T-helper 9 cell (primary cell): ENCODE measurements around the gene FAM53A.

Source experiments
- DNase-seq: peaks from one replicate; pipeline ENCODE4 v3.0.0-alpha.2; 2020

The FAM53A gene

DNA sequence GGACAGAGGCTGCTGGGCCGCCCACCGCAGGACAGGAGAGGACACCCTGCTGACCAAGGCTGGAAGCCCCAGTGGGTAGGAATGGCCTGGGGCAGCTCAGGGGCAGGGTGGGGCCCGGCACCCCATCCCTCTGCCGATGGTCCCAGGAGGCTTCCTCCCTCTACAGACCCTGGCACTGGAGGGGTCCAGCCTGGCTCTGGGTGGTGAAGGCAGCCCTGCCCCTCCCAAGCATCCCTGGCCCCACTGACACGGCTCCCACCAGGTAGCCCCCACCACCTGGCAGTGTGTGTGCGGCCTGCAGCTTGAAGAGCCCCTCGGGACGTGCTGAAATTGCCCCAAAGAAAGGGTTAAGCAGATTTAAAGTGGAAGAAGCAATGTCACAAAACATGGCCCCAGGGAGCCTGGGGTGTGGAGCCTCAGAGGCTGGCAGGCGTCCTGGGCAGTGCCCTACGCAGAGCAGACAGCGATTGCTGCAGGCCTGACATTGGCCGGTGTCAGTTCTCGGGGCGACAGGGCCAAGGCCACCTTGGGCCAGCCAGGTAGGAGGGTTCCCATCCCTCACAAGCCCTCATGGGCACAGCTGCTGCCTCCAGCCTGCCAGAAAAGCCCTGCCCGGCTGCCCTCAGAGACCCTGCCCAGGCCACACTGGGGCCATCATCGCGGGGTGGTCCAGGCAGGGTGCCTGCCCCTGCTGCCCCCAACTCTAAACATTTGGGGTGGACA lies 80.5 kb downstream of the FAM53A start:
- no peak for DNase-seq

DNA sequence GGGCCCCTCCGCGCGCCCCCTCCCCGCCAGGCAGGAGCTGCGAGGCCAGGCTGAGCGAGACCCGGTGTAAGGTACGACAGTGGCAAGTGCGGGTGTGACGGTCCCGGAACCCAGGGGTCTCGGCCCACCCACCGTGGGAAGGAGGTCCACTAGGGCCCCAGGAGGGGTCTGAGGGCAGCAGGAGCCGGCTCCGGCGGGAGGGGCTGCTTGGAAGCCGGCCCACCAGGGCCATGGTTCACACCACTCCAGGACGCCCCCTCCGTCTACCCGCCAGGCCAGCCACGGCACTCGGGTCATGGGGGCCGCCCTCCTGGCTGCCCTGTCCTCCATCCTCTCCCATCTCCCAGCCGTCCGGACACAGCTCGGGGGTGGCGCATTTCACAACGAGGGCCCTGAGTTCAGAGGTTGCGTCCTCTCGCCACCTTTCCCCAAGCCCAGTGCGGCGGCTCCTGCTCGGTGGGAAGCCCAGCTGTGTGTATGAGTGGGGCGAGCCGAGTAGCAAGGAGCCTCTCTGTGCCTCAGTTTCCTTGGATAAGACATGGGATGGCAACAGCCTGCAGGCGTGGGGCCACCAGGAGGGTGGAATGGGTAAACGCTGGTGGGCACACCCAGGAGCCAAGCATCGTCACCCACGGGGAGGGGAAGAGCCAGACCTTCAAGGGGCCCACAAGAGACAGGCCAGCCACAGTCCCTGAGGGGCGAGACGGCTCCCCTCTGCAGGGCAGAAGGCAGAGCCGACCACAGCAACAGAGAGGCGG lies 81.3 kb downstream of the FAM53A start:
- no peak for DNase-seq

DNA sequence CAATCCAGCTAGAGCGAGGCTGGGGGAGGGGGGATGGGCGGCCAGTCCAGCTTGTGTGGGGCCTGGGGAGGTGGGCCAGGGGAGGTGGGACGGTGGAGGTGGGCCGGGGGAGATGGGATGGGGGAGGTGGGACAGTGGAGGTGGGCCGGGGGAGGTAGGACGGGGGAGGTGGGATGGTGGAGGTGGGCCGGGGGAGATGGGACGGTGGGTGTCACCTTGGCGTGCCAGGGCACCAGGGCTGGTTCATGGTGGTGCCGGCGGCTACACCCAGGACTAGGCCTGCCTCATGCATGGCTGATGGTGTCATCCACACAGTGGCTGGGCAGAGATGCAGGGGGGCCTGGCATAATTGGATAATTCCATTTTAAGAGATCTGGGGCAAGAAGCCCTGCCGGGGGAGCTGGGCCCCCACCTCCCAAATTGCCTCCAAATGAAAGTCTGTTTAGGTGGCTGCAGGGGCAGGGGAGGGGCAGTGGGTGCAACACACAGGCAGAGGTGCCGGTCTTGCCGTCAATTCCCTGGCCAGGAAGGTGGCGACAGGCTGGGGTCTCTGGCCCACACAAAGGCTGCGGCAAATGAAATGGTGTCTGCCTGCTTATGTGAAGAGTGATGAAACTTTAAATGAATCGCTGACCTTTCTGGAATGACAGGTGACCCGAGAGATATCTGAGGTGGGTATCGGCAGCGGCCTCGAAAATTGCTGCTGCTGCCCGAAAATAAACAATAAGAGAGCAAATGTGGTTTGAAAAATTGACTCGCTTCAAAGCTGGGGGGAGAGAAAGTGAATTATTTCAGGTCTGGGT lies 82.1 kb downstream of the FAM53A start:
- DNase-seq = no peak

DNA sequence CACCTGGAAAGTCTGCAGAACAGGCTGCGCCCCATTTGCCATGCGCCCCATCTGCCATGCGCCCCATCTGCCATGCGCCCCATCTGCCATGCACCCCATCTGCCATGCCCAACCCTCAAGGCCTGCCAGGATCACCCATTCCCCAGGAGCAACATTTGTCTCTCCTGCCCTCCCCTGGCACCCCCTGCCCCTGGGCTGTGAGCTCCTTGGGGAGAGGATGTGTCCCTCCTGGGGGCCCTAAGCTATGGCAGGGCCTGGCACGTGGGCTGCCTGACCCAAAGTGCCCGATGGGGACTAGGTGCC lies 82.6 kb downstream of the FAM53A start:
- no peak for DNase-seq

DNA sequence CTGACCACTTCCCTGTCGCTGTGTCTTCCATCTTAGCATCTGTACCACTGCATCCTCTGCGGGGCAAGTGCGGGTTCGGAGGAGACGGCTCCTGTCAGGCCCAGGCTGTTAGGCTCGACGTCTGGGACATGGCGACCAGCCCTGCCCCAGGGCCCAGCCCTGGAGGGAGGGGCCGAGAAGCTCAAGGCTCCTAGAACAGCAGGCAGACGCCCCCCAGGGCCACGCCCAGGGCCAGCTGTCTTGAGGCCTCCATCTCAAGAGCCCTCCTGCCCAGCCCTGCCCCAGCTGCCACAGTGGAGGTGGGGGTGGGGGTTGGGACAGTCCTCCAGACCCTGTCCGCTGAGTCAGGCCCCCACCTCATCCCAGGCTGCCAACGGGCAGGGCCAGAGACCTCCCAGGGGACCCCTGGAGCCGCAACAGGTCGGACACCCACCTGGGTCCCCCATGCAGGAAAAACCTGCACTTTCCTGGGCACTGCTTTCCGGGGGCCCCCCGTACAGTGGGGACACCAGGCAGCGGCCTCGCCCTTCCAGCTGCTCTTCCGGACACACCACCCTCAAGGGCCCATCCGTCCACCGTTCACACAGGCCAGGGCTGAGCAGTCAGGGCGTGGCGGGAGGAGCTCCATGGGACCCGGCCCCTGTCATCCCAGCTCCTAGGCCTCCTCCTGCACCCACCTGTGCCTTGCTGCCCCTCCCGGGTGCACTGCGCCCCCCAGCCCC lies 83.1 kb downstream of the FAM53A start:
- no peak for DNase-seq

DNA sequence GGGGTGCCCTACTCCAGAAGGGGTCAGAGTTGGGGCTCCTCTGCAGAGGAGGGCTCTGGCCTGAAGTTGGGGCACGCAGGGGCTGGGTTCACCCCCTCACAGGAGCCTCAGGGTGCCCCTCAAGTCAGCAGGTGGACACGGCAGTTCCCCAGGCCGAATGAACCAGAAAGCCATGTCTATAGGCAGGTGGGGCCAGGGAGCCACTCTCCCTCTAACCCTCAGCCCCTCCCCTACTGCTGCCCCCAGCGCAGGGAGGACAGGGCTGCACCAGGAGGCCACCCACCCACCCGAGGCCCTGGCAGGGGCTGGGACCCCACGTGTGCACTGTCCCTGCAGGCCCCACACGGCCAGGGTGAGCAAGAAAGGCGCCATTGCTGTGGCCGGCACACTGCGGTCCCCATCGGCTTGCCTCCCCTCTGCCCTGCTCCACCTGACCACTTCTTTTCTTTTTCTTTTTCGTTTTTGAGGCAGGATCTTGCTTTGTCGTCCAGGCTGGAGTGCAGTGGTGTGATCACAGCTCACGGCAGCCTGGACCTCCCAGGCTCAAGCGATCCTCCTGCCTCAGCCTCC lies 83.8 kb downstream of the FAM53A start:
- DNase-seq = no peak

DNA sequence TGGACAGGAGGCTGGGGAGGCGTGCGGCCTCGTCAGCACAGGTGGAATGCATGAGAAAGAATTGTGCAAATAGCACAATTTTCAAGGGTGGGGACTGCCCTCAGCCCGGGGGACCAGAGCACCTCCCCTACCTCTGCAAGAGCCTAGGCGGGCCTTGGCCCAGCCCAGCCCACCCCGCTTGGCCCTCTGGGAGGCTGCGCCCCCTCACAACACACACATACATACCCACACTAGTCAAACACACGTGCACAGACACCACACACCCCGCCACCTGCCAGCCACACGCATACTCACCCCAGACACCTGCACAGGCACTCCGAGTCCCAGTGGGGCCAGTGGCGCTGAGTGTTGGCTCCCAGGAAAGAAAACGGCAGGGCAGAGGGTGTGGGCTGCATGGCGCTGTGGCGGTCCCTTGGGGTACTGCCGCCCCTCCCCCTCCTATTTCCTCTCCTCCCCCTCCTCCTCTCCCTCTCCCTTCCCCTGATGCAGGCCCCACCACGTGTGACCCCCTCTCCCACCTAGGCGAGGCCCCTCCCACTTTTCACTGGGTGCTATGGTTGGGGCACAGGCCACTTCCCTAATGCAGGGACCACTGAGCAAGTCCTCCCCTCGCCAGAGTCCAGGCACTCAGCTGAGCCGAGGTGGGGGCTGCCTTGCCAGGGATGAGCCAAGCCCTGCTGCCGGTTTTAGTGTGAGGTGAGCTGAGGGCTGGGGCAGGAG lies 84.5 kb downstream of the FAM53A start:
- no peak for DNase-seq

DNA sequence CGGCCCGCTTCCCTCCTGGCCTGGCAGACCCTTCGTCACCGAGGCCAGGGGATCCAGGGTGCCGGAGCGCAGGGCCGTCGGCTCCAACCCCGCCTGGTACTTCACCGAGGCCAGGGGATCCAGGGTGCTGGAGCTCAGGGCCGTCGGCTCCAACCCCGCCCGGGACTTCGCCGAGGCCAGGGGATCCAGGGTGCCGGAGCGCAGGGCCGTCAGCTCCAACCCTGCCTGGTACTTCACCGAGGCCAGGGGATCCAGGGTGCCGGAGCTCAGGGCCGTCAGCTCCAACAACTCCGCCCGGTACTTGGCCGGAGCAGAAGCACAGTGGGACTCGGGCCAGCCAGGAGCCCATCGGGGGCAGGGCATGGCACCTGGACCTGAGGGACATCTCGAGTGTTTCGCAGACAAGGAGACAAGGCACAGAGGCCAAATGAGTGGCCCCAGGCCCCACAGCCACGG lies 85.1 kb downstream of the FAM53A start:
- no peak for DNase-seq

DNA sequence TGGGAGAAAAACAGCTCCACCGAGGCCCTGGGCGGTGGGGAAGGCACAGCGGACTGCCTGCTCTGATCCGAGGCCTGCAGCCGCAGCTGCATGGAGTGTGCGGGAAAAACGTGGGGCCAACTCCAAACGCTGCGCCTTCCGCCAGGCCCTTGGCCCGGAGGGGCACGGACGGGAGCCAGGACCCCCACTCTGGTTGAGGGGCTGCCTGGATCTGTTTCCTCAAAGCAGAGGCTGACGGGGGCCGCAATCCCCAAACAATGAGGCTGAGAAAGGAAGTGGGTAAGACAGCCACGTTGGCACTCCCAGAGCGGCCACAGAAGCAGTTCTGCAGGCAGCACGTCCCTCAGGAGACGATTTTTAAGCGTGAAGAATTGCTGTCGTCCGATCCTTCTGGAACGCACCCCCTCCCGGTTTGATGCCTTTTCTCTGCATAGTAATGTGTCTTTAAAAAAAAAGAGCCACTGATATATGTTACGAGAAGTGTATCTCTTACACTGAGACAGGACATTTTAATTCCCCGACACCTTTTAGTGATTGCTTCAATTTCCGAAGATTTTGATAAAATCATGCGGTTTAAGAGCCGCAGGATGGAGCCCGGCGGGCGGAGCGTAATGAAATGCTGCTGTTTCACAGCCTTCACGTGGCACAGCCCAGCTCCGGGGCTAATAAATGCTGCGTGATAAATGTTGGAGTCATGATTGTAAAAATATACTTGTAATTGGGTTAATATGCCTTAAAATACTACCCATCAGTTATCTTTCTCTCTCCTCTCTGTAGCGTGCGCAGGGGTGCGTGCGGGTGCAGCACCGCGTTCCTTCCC lies 85.7 kb downstream of the FAM53A start:
- no peak for DNase-seq

DNA sequence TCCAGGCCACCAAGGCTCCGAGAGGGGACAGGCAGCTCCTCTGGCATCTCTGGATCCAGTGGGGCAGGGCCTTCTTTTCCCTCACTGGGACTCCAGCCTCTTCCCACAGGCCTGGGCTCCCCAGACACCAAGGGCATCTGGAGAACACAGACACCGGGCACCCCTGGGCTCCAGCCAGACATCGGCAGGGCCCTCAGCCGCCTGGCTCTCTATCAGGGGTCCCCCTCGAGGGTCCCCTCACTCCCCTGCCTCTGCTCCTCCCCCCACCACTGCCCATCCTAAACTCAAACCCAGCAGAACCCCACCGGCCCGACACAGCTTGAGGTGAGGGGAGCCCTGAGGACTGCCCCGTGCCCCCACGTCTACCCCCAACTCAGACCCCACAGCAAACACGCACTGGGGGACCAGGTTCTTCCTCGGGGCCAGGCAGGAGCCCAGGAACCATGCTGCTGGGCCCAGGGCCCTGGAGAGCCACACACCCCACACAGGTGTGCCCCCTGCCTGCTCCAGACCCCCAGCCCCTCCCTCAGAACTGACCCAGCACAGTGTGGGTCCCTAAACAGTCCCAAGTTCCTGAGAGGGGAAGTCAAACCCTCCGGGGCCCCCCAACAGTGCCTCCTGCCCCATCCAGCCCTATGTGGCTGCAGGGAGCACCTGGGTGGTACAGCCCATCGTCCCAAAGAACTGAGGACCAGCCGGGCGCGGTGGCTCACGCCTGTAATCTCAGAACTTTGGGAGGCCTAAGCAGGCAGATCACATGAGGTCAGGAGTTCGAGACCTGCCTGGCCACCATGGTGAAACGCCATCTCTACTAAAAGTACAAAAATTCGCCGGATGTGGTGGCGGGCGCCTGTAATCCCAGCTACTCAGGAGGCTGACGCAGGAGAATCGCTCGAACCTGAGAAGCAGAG lies 86.8 kb downstream of the FAM53A start:
- DNase-seq = no peak

DNA sequence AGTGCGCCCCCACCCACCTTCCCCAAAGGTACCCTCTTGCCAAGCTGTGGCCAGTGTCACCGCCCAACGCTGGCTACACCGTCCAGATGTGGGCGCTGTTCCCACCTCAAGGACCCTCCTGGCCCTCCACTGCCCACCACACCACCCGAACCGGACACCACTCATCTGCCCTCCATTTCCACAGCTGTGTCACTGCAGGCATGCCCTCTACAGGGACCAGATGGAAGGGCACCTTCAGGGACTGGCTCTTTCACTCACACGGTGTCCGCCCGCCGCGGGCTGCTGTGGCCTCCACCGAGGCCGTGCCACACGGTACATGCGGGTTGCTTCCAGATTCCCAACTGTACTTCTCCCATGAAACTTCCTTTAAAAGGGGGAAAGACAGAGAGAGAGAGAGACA lies 87.7 kb downstream of the FAM53A start:
- no peak for DNase-seq

DNA sequence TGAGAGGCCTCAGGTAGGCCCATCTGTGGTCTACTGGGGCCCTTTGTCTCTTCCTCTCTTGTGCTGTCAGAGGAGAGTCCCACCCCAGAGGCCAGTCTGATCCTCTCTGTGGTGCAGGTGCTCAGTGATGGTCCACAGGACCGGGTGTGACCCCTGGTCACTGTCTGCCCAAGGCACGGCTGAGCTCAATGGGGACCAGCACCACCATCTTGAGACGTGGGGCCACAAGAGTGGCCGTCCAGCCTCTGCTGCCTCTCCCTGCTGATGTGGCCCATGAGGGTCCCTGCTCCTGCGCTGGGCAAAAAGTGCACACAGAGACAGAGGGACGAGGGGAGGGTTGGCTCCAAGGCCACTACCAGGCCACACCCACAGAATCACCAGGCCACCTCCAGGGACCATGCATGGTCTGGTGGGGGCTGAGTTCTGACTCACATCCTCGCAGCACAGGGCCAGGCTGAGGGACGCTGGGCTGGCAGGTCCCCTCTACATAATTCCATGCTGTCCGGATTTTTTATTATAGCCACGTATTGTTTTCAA lies 88.3 kb downstream of the FAM53A start:
- DNase-seq = no peak

DNA sequence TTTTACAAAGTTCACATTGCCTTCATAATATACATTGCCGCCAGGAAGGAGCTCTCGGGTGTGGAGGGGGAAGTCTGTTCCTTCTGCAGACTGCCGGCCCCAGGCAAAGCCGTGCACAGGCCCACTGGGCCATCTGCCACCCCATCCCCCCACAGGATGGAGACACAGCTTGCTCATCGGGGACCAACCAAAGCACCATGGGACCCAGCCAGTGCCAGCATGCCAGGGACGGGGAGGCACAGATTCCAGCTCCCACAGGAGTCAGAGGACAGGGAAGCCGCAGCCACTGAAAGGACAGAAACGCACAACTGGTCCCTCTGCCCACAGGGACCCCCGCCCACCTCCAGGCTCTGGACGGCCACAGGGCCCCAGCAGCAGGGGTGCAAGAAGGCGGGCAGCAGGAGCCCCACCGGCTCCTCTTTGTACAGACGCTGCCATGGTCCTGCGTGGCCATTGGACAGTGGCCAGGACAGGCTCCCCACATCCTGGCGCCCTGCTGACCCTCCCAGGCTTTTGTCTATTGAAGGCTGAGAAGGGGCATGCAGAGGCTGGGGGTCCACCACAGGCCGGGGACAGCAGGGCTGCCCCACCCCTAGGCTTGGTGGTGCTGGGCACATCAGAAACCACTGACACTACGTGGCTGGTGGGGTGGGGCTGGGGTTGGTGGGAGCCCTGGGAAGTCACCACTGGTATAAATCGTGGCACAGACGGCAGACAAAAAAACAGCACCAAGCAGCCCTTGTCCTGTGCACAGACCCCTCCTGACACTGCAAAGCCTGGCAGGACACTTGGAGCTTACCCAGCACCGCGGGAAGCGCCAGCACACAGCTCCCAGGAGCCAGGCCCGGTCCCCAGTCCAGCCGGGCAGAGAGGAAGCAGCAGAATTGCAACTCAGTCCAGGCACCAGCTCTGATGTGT lies 89.0 kb downstream of the FAM53A start:
- DNase-seq = no peak

DNA sequence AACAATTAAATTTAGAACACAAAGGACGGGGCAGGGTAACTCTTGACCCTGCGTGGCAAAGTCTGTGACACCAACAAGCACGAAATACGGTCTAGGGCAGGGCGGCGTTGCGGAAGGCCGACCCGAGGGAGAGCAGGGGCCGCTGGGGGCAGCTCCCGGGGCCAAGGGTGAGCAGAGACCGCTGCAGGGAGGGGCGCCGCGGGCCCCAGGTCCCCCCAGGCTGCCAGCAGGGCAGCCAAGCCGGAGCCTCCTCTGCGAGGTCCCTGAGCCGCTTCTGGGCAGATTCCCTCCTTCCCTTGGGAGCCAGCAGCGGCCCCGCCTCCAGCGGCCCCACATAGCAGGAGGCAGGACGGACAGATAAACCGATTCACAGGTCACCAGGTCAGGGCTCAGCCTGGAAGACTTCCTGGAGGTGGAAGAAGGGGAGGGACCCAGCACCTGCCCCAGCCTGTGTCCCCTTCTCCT lies 90.2 kb downstream of the FAM53A start:
- DNase-seq = no peak

DNA sequence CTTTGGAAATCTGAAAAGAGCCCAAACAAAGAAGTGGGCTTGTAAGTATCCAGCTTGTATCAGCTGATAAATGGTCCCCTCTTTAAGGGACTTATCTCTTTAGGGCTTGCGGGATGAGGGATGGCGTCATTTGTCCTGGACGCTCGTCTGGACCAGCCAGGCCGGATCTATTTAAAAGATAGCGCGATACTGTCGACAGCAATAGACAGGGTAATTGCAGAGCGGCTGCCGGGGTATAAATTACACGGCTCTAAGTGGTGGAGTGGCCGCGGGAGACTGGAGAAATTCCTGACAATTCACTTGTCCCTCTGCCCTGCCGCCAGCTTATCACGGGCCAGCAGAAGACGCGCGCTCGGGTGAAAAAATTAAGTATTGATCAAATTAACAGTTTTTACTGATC lies 90.7 kb downstream of the FAM53A start:
- no peak for DNase-seq

DNA sequence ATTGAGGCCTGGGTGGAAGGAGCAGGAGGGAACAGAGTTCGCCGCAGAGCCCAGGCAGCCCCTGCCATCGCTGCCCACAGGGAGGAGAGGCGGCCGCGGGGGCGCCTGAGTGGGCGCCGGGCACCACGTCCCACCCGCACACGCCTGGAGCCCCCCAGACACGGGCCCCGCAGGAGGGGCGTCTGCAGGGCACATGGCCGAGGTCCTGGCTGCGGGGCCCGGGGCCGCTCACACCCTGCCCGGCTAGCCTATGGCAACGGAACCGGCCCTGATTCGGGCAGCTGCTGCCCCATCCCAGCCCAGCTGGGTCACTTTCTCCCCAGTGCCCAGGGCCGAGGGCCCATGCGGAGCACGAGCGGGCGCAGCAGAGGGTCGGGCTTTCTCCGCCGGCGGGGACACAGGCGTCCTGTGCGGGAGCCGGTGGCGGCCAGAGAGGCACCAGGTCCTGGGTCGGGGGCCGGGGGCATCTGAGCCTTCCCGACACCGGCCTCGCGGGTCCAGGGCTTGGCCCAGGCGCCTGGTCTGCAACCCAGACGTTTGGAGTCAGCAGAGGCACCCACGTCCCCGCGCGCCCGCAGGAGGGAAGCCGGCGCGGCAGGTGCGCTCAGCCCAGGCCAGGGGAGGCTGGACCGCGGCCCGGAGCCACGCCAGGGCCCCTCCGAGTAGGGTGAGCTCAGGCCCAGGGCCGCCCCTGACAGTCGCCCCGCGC lies 91.2 kb downstream of the FAM53A start:
- no peak for DNase-seq

DNA sequence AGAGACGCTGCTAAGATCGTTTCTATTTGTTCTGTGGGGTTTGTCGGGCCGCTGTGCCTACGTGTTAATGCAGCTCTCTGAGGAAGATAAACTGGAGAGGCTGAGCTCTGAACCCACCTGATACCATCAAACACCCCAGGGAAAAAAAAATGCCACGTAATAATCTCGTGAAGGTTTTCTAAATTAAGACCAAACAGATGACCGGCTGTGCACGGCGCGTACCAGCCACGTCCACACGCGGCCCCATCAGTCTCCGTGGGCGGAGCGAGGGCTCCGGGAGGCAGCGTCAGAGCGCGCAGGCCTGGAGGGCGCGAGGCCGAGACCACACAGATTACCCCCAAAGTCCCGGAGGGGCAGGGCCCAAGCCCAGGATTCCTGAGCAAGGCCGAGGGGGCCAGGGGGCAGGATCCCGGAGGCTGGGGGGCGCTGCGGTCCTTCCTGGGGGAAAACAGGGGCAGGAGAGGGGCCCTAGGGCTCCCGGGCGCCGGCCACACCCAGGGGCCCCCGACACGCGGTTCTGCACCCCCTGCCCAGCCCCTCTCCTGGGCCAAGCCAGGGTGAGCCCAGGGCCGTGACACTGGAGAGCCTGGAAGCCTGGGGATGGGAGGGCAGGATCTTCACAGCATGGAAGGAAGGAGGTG lies 91.9 kb downstream of the FAM53A start:
- DNase-seq = no peak
